HuH-7 (cell line): Measurements from ENCODE around the gene RPIA.
"Not testable (repeated sequence)": the region's sequence is repeated elsewhere in the genome, so short reads cannot be mapped to it uniquely, and the experiment has no call there.

Source experiments
- DNase-seq: peaks from one replicate; pipeline ENCODE4 v3.0.0; 2011; ENCODE audit warnings: low spot score

Gene RPIA

DNA sequence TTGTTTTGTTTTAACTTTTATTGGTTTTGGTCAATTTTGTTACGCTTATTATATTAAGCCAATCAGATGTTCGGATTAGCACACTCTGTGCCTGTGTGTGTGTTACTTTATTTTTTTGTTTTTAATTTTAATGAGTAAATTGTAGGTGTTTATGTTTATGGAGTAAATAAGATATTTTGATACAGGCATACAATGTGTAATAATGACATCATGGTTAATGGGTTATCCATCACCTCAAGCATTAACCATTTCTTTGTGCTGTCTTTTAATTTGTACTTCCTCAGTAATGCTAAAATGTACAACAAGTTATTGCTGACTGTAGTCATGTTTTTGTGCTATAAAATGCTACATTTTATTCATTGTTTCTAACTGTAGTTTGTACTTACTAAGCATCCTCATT, 97.7 kb downstream of the RPIA start:
- DNase-seq = not testable (repeated sequence)

GRCh38 chr2:88795932-88796331, 104.5 kb downstream of the RPIA start:
- DNase-seq = not testable (repeated sequence)

GRCh38 chr2:88796523-88796922, 105.0 kb downstream of the RPIA start:
- DNase-seq = not testable (repeated sequence)

DNA sequence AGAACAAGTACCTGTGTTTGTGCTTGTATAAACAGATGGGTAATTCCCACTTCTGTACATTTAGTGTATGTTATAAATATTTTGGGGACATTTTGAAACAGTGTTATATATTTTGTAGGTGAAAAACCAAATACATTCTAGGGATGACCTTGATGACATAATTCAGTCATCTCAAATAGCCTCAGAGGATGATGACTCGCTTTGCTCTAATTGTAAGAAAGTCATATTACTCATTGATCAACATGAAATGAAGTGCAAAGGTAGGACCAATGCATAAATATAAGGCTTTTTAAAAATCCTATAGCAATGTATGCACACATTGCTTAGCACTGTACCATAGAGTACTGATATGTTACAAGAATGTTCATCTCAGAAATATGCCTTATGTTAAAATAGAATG, 105.7 kb downstream of the RPIA start:
- DNase-seq = not testable (repeated sequence)
